NCI-H1417 (cell line): ENCODE data around the gene MAP2K3.
A peak's percentile ranks its signal among the peaks of the same experiment; 100 is the strongest.

Experiments used
- DNase-seq, 3 experiments: peaks; one replicate each; lab custom pipeline; 2025; lab: John Stamatoyannopoulos, UW

The MAP2K3 gene

GRCh38 chr17:21284319-21285163, at the start of gene MAP2K3:
Gene MAP2K3, plus strand, starts transcription at chr17:21284711. Its CDS starts 210 bp downstream, at chr17:21284921.
- DNase-seq, result peak; percentile 89 to 97 (median 93)

- no peak for DNase-seq
Measured at GRCh38 chr17:21235921-21236320, 48.6 kb upstream of the MAP2K3 start.

- DNase-seq, result no peak
Measured at GRCh38 chr17:21239680-21240368, 44.7 kb upstream of the MAP2K3 start.

GRCh38 chr17:21240369-21241055, 44.0 kb upstream of the MAP2K3 start:
- DNase-seq, result no peak

- no peak for DNase-seq
Measured at GRCh38 chr17:21241564-21241963, 42.9 kb upstream of the MAP2K3 start.

GRCh38 chr17:21242026-21242697, 42.3 kb upstream of the MAP2K3 start:
- no peak for DNase-seq

- DNase-seq, result no peak
Measured at GRCh38 chr17:21242780-21243515, 41.6 kb upstream of the MAP2K3 start.

- DNase-seq, result no peak
Measured at GRCh38 chr17:21243516-21244303, 40.8 kb upstream of the MAP2K3 start.

GRCh38 chr17:21245639-21246084, 38.8 kb upstream of the MAP2K3 start:
- no peak for DNase-seq

- DNase-seq, result no peak
Measured at GRCh38 chr17:21246698-21247097, 37.8 kb upstream of the MAP2K3 start.

- DNase-seq, result no peak
Measured at GRCh38 chr17:21247552-21248258, 36.8 kb upstream of the MAP2K3 start.

GRCh38 chr17:21248500-21248899, 36.0 kb upstream of the MAP2K3 start:
- no peak for DNase-seq

GRCh38 chr17:21249086-21249795, 35.3 kb upstream of the MAP2K3 start:
- no peak for DNase-seq

- DNase-seq, result no peak
Measured at GRCh38 chr17:21249920-21250703, 34.4 kb upstream of the MAP2K3 start.

GRCh38 chr17:21250854-21251253, 33.7 kb upstream of the MAP2K3 start:
- no peak for DNase-seq

- DNase-seq, result no peak
Measured at GRCh38 chr17:21251337-21252010, 33.0 kb upstream of the MAP2K3 start.

GRCh38 chr17:21252289-21252795, 32.2 kb upstream of the MAP2K3 start:
- DNase-seq, result no peak
